HL-60 (cell line): ENCODE data around the gene RRP15.

ENCODE experiments used
- DNase-seq, 2 experiments: peaks; one replicate each; pipeline ENCODE4 v3.0.0-alpha.2; 2010 to 2020; ENCODE audit warnings: low read depth in 1 of 2, low spot score in 1 of 2
- H3K27ac ChIP-seq: fragments of 250-450 bp; sonication (Bioruptor Pico); replicated peaks from 2 replicates; pipeline ENCODE4 v1.5.1; 2020; ENCODE audit warnings: mild to moderate bottlenecking, moderate library complexity
- H3K27me3 ChIP-seq: fragments of 250-450 bp; sonication (Bioruptor Pico); 2 replicates; pipeline ENCODE4 v1.5.1; 2021; ENCODE audit warnings: mild to moderate bottlenecking, moderate library complexity; ENCODE audit not compliant: insufficient read depth, poor library complexity, severe bottlenecking
- H3K4me3 ChIP-seq: replicated peaks from 2 replicates; pipeline ENCODE4 v1.5.1; 2011; ENCODE audit warnings: mild to moderate bottlenecking, control low read depth, low read length; ENCODE audit not compliant: insufficient read depth
- CTCF ChIP-seq: IDR thresholded peaks from one replicate; pipeline ENCODE4 v1.5.1; 2011; ENCODE audit warnings: low read length, control low read depth, inconsistent platforms; ENCODE audit not compliant: insufficient read depth
- GABPA ChIP-seq: IDR thresholded peaks from 2 replicates; pipeline ENCODE4 v1.6.1; 2012; ENCODE audit warnings: low read depth
- POLR2AphosphoS5 ChIP-seq: IDR thresholded peaks from 2 replicates; pipeline ENCODE4 v1.6.1; 2012; ENCODE audit warnings: low read depth
- SPI1 ChIP-seq: IDR thresholded peaks from 2 replicates; pipeline ENCODE4 v1.6.1; 2012; ENCODE audit warnings: low read depth, mild to moderate bottlenecking, borderline replicate concordance
- TF ChIP-seq, protein P1 (sequence below): IDR thresholded peaks from 2 replicates; pipeline ENCODE4 v1.6.1; 2012; ENCODE audit warnings: low read depth; ENCODE audit not compliant: insufficient replicate concordance

The RRP15 gene

GRCh38 chr1:218351391-218352074, 66.4 kb downstream of the RRP15 start:
- Histone ChIP-seq H3K27ac (peak overlapping the region; percentile 65), H3K27me3 (no peaks in the 10 kb centered on the region), H3K4me3 (peak overlapping the region; percentile 25)
- peak; percentile 87 for TF ChIP-seq SPI1
- TF ChIP-seq CTCF = peak; percentile 60
- TF ChIP-seq POLR2AphosphoS5 = no peak
- no peak for TF ChIP-seq GABPA
- peak; percentile 18 to 63 for DNase-seq

DNA sequence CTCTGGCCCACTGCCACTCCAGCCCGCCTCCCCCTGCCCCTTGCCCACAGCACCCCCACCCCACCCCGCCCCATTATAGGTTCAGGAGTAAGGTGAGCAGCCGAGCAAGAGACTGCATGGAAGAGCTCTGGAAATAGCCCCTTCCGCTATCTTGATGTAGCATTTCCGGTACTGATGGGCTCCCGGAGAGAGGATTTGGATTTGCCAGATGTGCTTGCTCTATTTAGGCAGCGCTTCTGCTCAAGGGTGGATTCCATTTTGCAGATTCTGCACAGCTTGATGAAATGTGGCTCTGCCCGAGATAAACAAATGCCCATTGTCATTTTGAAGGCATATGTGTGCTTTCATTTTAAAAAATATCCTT, 67.0 kb downstream of the RRP15 start:
- TF ChIP-seq, protein P1, sequence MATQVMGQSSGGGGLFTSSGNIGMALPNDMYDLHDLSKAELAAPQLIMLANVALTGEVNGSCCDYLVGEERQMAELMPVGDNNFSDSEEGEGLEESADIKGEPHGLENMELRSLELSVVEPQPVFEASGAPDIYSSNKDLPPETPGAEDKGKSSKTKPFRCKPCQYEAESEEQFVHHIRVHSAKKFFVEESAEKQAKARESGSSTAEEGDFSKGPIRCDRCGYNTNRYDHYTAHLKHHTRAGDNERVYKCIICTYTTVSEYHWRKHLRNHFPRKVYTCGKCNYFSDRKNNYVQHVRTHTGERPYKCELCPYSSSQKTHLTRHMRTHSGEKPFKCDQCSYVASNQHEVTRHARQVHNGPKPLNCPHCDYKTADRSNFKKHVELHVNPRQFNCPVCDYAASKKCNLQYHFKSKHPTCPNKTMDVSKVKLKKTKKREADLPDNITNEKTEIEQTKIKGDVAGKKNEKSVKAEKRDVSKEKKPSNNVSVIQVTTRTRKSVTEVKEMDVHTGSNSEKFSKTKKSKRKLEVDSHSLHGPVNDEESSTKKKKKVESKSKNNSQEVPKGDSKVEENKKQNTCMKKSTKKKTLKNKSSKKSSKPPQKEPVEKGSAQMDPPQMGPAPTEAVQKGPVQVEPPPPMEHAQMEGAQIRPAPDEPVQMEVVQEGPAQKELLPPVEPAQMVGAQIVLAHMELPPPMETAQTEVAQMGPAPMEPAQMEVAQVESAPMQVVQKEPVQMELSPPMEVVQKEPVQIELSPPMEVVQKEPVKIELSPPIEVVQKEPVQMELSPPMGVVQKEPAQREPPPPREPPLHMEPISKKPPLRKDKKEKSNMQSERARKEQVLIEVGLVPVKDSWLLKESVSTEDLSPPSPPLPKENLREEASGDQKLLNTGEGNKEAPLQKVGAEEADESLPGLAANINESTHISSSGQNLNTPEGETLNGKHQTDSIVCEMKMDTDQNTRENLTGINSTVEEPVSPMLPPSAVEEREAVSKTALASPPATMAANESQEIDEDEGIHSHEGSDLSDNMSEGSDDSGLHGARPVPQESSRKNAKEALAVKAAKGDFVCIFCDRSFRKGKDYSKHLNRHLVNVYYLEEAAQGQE = no peak
- TF ChIP-seq GABPA (no peak), CTCF (no peak), POLR2AphosphoS5 (no peak), SPI1 (no peak)
- DNase-seq = no peak
- Histone ChIP-seq H3K27me3 (no peaks in the 10 kb centered on the region), H3K4me3 (no peak overlapping the region), H3K27ac (no peak overlapping the region)

DNA sequence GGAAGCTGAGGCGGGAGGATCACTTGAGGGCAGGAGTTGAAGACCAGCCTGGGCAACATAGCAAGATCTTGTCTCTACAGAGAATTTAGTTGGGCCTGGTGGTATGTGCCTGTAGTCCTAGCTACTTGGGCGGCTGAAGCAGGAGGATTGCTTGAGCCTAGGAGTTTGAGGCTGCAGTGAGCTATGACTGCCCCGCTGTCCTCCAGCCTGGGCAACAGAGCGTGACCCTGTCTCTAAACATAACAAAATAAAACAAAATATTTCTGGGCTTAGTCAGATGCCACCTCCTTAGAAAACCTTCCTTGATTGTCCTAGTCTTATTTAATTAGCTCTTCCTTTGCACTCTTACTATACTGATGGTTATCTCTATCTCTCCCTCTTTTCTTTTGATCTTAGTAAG, 68.6 kb downstream of the RRP15 start:
- H3K27me3 ChIP-seq = no peaks in the 10 kb centered on the region
- DNase-seq = no peak
- H3K4me3 ChIP-seq = no peak overlapping the region
- TF ChIP-seq CTCF (no peak), GABPA (no peak), SPI1 (no peak)
- no peak overlapping the region for H3K27ac ChIP-seq

DNA sequence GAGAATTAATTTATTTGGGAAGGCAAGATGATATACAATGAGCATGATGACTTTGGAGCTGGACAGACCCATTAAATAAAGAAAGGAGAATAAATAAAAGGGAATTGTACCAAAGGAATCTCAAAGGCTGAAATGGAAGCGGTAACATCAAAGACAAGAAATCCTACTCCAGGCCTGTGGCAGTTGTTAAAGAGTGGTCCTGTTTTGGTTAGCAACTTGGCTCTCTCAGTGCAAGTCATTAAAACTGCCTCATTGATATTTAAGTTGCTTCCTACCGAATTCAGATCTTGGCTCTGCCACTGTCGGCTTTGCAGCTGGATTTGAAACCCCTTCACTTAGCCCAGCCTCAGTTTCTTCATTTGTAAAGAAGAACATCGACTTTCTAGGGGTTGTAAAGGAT, 70.2 kb downstream of the RRP15 start:
- no peak for TF ChIP-seq POLR2AphosphoS5
- TF ChIP-seq CTCF = no peak
- TF ChIP-seq, protein P1 = no peak
- no peak for TF ChIP-seq SPI1
- TF ChIP-seq GABPA = no peak
- Histone ChIP-seq H3K27ac (no peak overlapping the region), H3K27me3 (no peaks in the 10 kb centered on the region), H3K4me3 (no peak overlapping the region)
- DNase-seq = no peak
